Esophagus squamous epithelium (tissue), 4 donors: Measurements from ENCODE around the gene AP3D1.

Experiments
- CTCF ChIP-seq, 6 experiments: fragments of 450-650 bp in 4 of 6; fragments of 200-600 bp in 2 of 6; sonication (generic) in 2 of 6; IDR thresholded peaks; one replicate each; pipeline ENCODE4 v1.5.1; 2016 to 2019; ENCODE audit warnings: antibody characterized with exemption in 6 of 6, mild to moderate bottlenecking in 4 of 6, moderate library complexity in 4 of 6
- POLR2A ChIP-seq, 4 donors: fragments of 450-650 bp; IDR thresholded peaks; one replicate each; pipeline ENCODE4 v1.6.1; 2017; ENCODE audit warnings: antibody characterized with exemption in 4 of 4, mild to moderate bottlenecking in 4 of 4, moderate library complexity in 3 of 4

- TF ChIP-seq CTCF (IDR thresholded peaks at IDR 0.05) = no peak
- TF ChIP-seq POLR2A (IDR thresholded peaks at IDR 0.05) = no peak
Measured at GRCh38 chr19:2114218-2114617, 37.1 kb downstream of the AP3D1 start.
